ENCODE results near the gene PRODH2. TPM values are rescaled to one million over a fixed set of nuclear protein-coding genes. Genes with fewer than 3 reads are reported as not detected.

Gene PRODH2
- total RNA-seq, 4 donors from 2014 or later: not detected

GRCh38 chr19:35832054-35832453, 19.4 kb upstream of the PRODH2 start:
- 67 to 69% methylated on average over 4 of the region's 4 CpGs for WGBS, 2 donors
- H3K4me3 ChIP-seq (ENCODE audit: low read depth, poor library complexity, severe bottlenecking): no peak overlapping the region
- intact Hi-C loops (cut with DNase I; ENCODE audit: low total_unique reads): no loop called here
- DNase-seq (ENCODE audit: low spot score in 2 of 2): no peak
- TF ChIP-seq POLR2A (IDR thresholded peaks at IDR 0.05) (no peak), CTCF (IDR thresholded peaks at IDR 0.05) (no peak)

GRCh38 chr19:35830986-35831385, 18.3 kb upstream of the PRODH2 start:
- no peak overlapping the region for H3K4me3 ChIP-seq (ENCODE audit: low read depth, poor library complexity, severe bottlenecking)
- no peak for TF ChIP-seq CTCF (IDR thresholded peaks at IDR 0.05)
- no peak for TF ChIP-seq POLR2A (IDR thresholded peaks at IDR 0.05)
- no peak for DNase-seq (ENCODE audit: low spot score in 2 of 2)
- intact Hi-C loops (cut with DNase I; ENCODE audit: low total_unique reads): no loop called here
- 69 to 74% methylated on average over 18 of the region's 18 CpGs for WGBS, 2 donors

GRCh38 chr19:35828692-35829301, 16.2 kb upstream of the PRODH2 start:
- 8 to 11% methylated on average over 12 of the region's 12 CpGs for WGBS, 2 donors
- H3K4me3 ChIP-seq (ENCODE audit: low read depth, poor library complexity, severe bottlenecking): no peak overlapping the region
- DNase-seq (ENCODE audit: low spot score in 2 of 2): peak in 1 of 2 donors; percentile 27
- TF ChIP-seq CTCF (IDR thresholded peaks at IDR 0.05) (no peak), POLR2A (IDR thresholded peaks at IDR 0.05) (no peak)
- intact Hi-C loops (cut with DNase I; ENCODE audit: low total_unique reads): no loop called here

DNA sequence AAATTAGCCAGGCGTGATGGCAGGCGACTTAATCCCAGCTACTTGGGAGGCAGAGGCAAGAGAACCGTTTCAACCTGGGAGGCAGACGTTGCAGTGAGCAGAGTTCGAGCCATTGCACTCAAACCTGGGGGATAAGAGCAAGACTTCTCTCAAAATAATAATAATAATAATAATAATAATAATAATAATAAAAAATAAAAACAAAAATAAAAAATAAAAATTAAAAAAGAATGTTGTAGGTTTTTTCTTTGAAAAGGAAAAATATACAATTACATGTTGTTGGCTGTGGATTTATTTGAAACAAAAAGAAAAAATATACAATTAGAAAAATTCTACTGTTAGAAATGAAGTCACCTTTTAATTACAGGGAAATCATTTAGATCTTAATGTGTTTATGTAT, 11.5 kb upstream of the PRODH2 start:
- TF ChIP-seq CTCF (IDR thresholded peaks at IDR 0.05): no peak
- no peak for TF ChIP-seq POLR2A (IDR thresholded peaks at IDR 0.05)
- H3K4me3 ChIP-seq (ENCODE audit: low read depth, poor library complexity, severe bottlenecking): no peak overlapping the region
- no peak for DNase-seq (ENCODE audit: low spot score in 2 of 2)
- intact Hi-C loops (cut with DNase I; ENCODE audit: low total_unique reads): no loop called here
- WGBS, 2 donors: 75 to 85% methylated on average over 5 of the region's 5 CpGs

DNA sequence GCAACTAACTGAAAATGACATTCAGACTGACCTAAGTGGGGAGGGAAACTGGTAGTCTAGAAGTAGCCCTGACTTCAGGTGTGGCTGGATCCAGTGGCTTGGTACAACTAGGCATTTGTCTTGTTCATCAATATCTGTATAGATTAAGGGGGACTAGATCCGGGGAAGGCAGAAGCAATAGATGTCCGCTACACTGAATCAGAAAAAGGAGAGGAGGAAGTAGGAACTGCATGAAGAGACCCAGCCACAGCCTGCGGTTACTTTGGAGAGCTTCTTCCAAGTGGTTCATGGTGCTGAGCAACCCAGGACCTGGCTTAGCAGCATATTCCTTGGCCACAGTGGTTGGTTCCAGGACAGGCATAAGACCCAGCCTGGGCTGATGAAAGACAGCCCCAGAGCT, 9.9 kb upstream of the PRODH2 start:
- 73 to 77% methylated on average over 3 of the region's 3 CpGs for WGBS, 2 donors
- DNase-seq (ENCODE audit: low spot score in 2 of 2): no peak
- intact Hi-C loops (cut with DNase I; ENCODE audit: low total_unique reads): no loop called here
- H3K4me3 ChIP-seq (ENCODE audit: low read depth, poor library complexity, severe bottlenecking): no peak overlapping the region
- no peak for TF ChIP-seq CTCF (IDR thresholded peaks at IDR 0.05)
- TF ChIP-seq POLR2A (IDR thresholded peaks at IDR 0.05): no peak

- DNase-seq (ENCODE audit: low spot score in 2 of 2): no peak
- intact Hi-C loops (cut with DNase I; ENCODE audit: low total_unique reads): no loop called here
- no peak overlapping the region for H3K4me3 ChIP-seq (ENCODE audit: low read depth, poor library complexity, severe bottlenecking)
- WGBS, 2 donors: 65 to 67% methylated on average over 3 of the region's 3 CpGs
- TF ChIP-seq CTCF (IDR thresholded peaks at IDR 0.05) (no peak), POLR2A (IDR thresholded peaks at IDR 0.05) (no peak)
Observed at GRCh38 chr19:35818445-35818844, 5.8 kb upstream of the PRODH2 start.
